CD4-positive, alpha-beta T cell (primary cell): ENCODE data around the gene EEF1E1. TPM values are rescaled to one million over a fixed set of nuclear protein-coding genes. Genes with fewer than 3 reads are reported as not detected.

Experiments used
- ATAC-seq: fragments of 200-7000 bp; cut with Tn5 transposase; one replicate; pipeline ENCODE4 v1.10.0; 2022; ENCODE audit warnings: mild to moderate bottlenecking; ENCODE audit not compliant: poor library complexity
- CTCF ChIA-PET: fragments of 350-600 bp; sonication (Branson Sonifier 250); formaldehyde crosslinking; loops from one replicate; lab custom pipeline; 2021; ENCODE audit warnings: antibody characterized with exemption, inconsistent platforms; lab: Charles Lee
- POLR2A ChIA-PET: fragments of 350-600 bp; sonication (Branson Sonifier 250); formaldehyde crosslinking; loops from one replicate; lab custom pipeline; 2021; ENCODE audit warnings: antibody characterized with exemption, inconsistent platforms; lab: Charles Lee
- DNase-seq, 14 experiments: peaks; one replicate each; pipeline ENCODE4 v3.0.0-alpha.2; 2013 to 2020; ENCODE audit warnings: mixed read lengths in 2 of 14
- H3K27ac ChIP-seq, 2 donors: one replicate each; pipeline versions ENCODE4 v1.5.1 to v1.7.0; 2013; ENCODE audit warnings: low read length in 2 of 2, low read depth in 1 of 2, mild to moderate bottlenecking in 1 of 2
- H3K27me3 ChIP-seq, 2 experiments: 1 replicate in 1 of 2; 2 replicates in 1 of 2; pipeline versions ENCODE4 v1.6.1 to v1.7.0; 2013; ENCODE audit warnings: low read length in 2 of 2, control low read depth in 1 of 2, mild to moderate bottlenecking in 1 of 2, moderate library complexity in 1 of 2; ENCODE audit not compliant: insufficient read depth in 2 of 2, control insufficient read depth in 1 of 2
- H3K36me3 ChIP-seq: one replicate; pipeline ENCODE4 v1.6.1; 2013; ENCODE audit warnings: low read length, control low read depth; ENCODE audit not compliant: insufficient read depth
- H3K4me1 ChIP-seq: one replicate; pipeline ENCODE4 v1.6.1; 2013; ENCODE audit warnings: low read length, control low read depth; ENCODE audit not compliant: insufficient read depth
- H3K4me3 ChIP-seq: one replicate; pipeline ENCODE4 v1.5.1; 2013; ENCODE audit warnings: mild to moderate bottlenecking, low read length, moderate library complexity
- H3K9me3 ChIP-seq, 2 experiments: 1 replicate in 1 of 2; 2 replicates in 1 of 2; pipeline versions ENCODE4 v1.6.1 to v1.7.0; 2013; ENCODE audit warnings: low read length in 2 of 2, mild to moderate bottlenecking in 2 of 2, control low read depth in 1 of 2, moderate library complexity in 1 of 2; ENCODE audit not compliant: control insufficient read depth in 1 of 2, insufficient read depth in 1 of 2
- H3K27ac Mint-ChIP-seq: one replicate; pipeline ENCODE4 v1.8.0; 2020; ENCODE audit warnings: mixed read lengths
- H3K27me3 Mint-ChIP-seq: one replicate; pipeline ENCODE4 v1.8.0; 2021; ENCODE audit warnings: mixed read lengths
- H3K36me3 Mint-ChIP-seq: one replicate; pipeline ENCODE4 v1.8.0; 2021; ENCODE audit warnings: low read depth, mixed read lengths
- H3K4me1 Mint-ChIP-seq: one replicate; pipeline ENCODE4 v1.8.0; 2021; ENCODE audit warnings: low read depth, mixed read lengths
- H3K4me3 Mint-ChIP-seq: one replicate; pipeline ENCODE4 v1.8.0; 2020; ENCODE audit warnings: mild to moderate bottlenecking, mixed read lengths
- H3K9me3 Mint-ChIP-seq: one replicate; pipeline ENCODE4 v1.8.0; 2020; ENCODE audit warnings: mixed read lengths
- CTCF ChIP-seq: fragments of 200-600 bp; IDR thresholded peaks from one replicate; pipeline ENCODE4 v1.8.0; 2022; ENCODE audit warnings: antibody characterized with exemption, mild to moderate bottlenecking
- intact Hi-C, 2 experiments: fragments of 100-400 bp; cut with DNase I in 1 of 2; cut with micrococcal nuclease in 1 of 2; formaldehyde crosslinking; loops; one replicate each; pipeline versions ENCODE4 v1.15.1 to v1.9.0; 2023 to 2025; cut with DNase I, micrococcal nuclease
- total RNA-seq, 174 experiments: library from RNA in 2 of 174; stranded (reverse) in 2 of 174; gene quantifications; one replicate each; pipeline ENCODE4 v1.2.3 and lab custom pipeline; 2021 to 2026

EEF1E1 gene
- total RNA-seq, 2 experiments from 2014 or later, result 11.2 to 14.7 TPM

GRCh38 chr6:8060346-8060745 is 42.0 kb downstream of the EEF1E1 start:
- Mint-ChIP-seq H3K27ac (no peak overlapping the region), H3K4me3 (no peak overlapping the region), H3K27me3 (no peaks in the 10 kb centered on the region), H3K9me3 (no peaks in the 10 kb centered on the region), H3K36me3 (peaks cover 71% of the 10 kb centered on the region), H3K4me1 (peaks cover 33% of the 10 kb centered on the region)
- DNase-seq (no peak), ATAC-seq (no peak)
- Histone ChIP-seq H3K4me1 (peaks cover 15% of the 10 kb centered on the region), H3K27ac (no peak overlapping the region), H3K4me3 (no peak overlapping the region), H3K36me3 (peaks cover 37% of the 10 kb centered on the region), H3K27me3 (no peaks in the 10 kb centered on the region), H3K9me3 (no peaks in the 10 kb centered on the region)
- no peak for TF ChIP-seq CTCF
- intact Hi-C loops, result loop anchor here (5.0 to 10.0 kb wide), 5 partner anchors 153 to 748 kb away; partner anchors contain the start of genes SLC35B3 (in 1 of the 2), SNRNP48 (in 1 of the 2) and SSR1 (in 1 of the 2)
- ChIA-PET POLR2A (no interaction called here), CTCF (no interaction called here)

GRCh38 chr6:8059129-8059528 is 43.2 kb downstream of the EEF1E1 start:
- H3K27ac ChIP-seq, result no peak overlapping the region
- H3K36me3 Mint-ChIP-seq, result peaks cover 79% of the 10 kb centered on the region
- no peaks in the 10 kb centered on the region for H3K9me3 Mint-ChIP-seq
- ChIA-PET POLR2A (interaction anchor here (1.9 kb wide), 1 partner anchor 42 kb away, joined by 8 read pairs; no protein-coding TSS in a partner anchor), CTCF (no interaction called here)
- H3K27ac Mint-ChIP-seq, result no peak overlapping the region
- H3K9me3 ChIP-seq, result no peaks in the 10 kb centered on the region
- H3K4me3 ChIP-seq, result no peak overlapping the region
- ATAC-seq, result no peak
- H3K4me3 Mint-ChIP-seq, result no peak overlapping the region
- H3K4me1 ChIP-seq, result peaks cover 5% of the 10 kb centered on the region
- peaks cover 21% of the 10 kb centered on the region for H3K4me1 Mint-ChIP-seq
- no peaks in the 10 kb centered on the region for H3K27me3 Mint-ChIP-seq
- TF ChIP-seq CTCF, result peak; percentile 45
- no peaks in the 10 kb centered on the region for H3K27me3 ChIP-seq
- peak in 3 of 14 experiments; percentile 13 to 24 (median 21) for DNase-seq
- intact Hi-C loops, result loop anchor here (2.0 kb wide), 2 partner anchors 334 to 336 kb away; no protein-coding TSS in a partner anchor
- peaks cover 45% of the 10 kb centered on the region for H3K36me3 ChIP-seq

DNA sequence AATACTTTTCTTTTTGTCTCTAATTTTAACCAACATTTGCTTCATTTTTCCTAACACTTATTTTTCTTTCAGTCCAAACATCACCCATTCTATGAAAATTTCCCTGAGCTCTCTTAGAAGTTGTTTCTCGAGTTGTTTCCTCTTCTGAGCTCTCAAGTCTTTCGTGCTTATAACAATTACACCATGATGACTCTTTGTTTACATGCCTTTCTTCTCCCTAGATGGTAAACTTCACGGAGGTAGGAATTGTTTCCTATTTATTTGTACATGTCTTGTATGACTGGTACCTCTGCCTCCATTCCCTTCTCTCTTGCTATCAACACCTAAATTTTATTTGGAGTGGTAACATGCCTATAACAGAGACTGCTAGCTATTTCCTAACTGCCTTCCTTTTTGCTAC is 44.6 kb downstream of the EEF1E1 start:
- POLR2A ChIA-PET, result no interaction called here
- CTCF ChIA-PET, result no interaction called here
- Histone ChIP-seq H3K9me3 (no peaks in the 10 kb centered on the region), H3K36me3 (peaks cover 48% of the 10 kb centered on the region), H3K27me3 (no peaks in the 10 kb centered on the region), H3K4me1 (no peaks in the 10 kb centered on the region), H3K27ac (no peak overlapping the region), H3K4me3 (no peak overlapping the region)
- peaks cover 21% of the 10 kb centered on the region for H3K4me1 Mint-ChIP-seq
- no peaks in the 10 kb centered on the region for H3K9me3 Mint-ChIP-seq
- DNase-seq (no peak), ATAC-seq (no peak)
- intact Hi-C loops, result loop anchor here (2.0 kb wide), 2 partner anchors 333 to 335 kb away; no protein-coding TSS in a partner anchor
- no peak overlapping the region for H3K27ac Mint-ChIP-seq
- TF ChIP-seq CTCF, result no peak
- no peaks in the 10 kb centered on the region for H3K27me3 Mint-ChIP-seq
- no peak overlapping the region for H3K4me3 Mint-ChIP-seq
- H3K36me3 Mint-ChIP-seq, result peaks cover 84% of the 10 kb centered on the region
